CD4-positive, alpha-beta T cell treated with Interleukin-6 at 100 ng/mL for 8 hours (primary cell): Measurements from ENCODE around the gene ADGRD1.

Experiments used
- DNase-seq: peaks from one replicate; pipeline ENCODE4 v3.0.0-alpha.2; 2020; ENCODE audit warnings: mixed read lengths, low spot score

The ADGRD1 gene

DNA sequence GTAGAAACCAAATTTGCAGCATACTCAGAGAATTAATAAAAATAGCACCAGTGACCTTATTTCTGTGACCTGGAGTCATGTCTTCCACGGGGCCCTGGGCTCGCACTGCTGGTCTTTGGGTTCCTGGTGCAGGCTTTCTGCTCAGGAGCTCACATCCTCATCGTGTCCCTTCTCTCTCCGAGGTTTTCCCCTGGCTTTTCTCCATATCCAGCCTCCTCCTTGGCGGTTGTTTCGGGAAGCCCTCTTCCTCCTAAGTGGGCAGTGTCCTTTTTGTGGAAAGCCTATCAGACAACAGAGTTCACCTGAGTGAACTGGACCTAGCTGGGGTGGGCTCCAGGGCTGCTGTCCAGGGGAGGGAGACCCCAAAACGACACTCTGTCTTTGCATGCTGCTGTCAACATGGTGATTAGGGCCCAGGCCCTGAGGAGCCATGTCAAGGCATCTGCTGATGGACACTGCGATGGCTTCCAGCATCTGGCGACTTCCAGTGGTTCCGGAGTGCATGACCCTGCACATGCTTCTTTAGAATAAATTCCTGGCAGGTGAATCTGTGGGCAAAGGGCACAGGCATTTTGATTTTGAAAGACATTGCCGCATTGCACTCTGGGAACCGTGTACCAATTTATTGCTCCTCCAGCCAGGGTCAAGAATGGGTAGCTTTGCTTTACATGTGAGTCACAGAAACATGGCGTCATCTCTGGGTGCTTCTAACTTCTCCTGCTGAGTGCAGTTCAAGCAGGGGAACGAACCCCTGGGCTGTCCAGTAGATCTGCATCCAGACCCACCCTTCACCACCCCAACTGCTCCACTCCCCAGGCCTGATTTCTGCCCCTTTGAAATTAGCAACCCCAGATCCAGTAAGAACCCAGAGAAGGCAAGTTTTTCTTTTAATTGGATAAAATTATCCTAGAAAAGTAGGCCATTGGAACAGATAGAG, 136.8 kb downstream of the ADGRD1 start:
- no peak for DNase-seq

GRCh38 chr12:131091413-131091975, 137.8 kb downstream of the ADGRD1 start:
- no peak for DNase-seq

- no peak for DNase-seq
Measured at GRCh38 chr12:131091976-131092691, 138.4 kb downstream of the ADGRD1 start.

DNA sequence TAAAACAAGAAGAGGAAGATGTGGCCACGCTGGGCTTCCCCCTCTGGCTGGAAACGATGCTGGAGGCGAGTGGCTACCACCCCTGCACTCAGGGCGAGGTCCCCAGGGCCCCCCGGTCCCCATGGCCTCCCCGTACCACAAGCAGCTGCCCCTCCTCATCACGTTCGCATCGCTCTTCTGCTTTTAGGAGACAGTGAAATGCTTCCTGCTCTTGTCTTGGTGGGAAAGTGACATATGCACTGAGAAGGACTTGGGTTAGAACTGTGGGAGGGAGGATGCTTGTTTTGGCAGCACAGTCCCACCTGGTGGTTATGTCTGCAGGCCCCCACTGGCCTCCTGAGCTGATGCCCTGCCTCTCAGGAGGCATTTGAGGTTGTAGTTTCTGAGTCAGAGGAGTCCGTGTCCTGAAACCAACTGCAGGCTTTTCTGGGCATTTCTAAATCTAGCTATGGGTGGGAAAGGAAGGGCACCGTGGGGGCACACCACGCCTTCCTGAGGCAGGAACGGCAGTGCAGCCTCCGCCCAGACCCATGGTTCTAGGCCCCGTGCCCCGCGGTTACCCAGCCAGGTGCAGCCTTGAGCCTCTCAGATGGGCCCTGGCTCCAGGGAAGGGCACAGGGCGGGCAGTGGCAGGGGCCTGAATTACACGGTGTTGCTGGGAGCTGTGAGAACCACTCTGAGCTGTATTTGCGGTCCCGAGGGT, 139.3 kb downstream of the ADGRD1 start:
- DNase-seq, result no peak

GRCh38 chr12:131093604-131093955, 139.9 kb downstream of the ADGRD1 start:
- DNase-seq, result no peak

DNA sequence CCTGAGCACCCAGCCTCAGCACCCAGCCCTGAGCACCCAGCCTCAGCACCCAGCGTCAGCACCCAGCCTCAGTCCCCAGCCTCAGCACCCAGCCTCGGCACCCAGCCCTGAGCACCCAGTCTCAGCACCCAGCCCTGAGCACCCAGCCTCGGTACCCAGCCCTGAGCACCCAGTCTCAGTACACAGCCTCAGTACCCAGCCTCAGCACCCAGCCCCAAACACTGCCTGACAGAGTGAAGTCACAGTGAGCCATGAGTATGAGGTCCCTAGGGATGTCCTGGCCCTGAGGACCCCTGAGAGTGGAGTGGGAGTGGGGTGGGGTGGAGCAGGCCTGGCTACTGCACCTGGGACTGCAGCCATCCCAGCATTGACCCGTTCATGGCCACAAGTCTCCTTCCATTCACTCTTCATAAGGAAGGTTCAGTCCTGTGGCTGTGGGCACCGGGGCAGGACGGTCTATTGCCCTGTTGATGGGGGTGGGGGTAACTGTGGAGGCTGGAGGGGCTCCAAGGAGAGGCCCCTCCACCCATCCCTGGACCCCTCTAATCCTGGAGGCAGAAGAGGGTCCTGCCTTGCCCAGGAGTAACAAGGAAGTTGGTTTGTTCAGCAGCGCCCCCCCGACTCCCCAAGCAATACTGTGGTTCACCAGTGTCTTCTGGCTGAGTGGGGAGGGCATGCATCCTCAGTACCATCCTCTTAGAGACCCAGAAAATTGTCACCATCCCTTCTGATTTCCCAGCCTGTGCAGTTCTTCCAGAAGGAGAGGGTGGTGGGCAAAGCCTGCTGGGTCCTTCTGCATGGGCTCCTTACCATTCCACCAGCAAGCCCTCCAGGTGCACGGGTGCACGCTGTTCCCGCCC, 140.5 kb downstream of the ADGRD1 start:
- no peak for DNase-seq

- DNase-seq, result no peak
Measured at GRCh38 chr12:131094831-131095805, 141.4 kb downstream of the ADGRD1 start.

DNA sequence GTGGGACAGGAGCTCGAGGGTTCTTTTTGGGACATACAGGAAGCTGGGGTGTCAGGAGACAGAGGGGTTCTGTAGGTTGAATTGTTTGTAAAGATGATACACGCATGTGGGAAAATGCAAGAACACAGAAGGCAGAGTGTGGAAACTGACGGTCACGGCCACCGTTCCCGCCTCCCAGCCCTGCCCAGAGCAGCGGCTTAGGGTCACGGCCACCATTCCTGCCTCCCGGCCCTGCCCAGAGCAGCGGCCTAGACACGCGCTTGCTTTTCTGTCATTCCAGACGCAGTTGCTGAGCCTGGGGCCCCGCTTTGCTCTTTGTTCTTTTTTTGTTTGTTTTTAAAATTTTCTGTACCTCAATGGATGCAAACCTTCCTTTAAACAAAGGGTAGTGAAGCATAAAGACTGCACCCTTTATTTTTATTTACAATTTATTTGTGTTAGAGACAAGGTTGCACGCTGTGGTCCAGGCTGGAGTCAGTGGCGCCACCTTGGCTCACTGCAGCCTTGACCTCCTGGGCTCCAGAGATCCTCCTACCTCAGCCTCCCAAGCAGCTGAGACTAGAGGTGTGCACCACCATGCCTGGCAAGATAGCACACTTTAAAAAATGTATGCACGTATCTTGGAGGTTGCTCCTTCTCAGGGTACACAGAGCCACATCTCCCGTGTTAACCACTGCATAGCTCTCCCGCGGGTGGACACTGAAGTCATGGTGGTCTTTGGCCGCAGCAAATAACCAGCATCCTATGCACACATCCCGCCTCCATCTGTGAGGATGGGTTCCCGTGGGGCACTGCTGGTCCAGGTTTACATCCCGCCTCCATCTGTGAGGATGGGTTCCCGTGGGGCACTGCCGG, 142.3 kb downstream of the ADGRD1 start:
- DNase-seq, result no peak

DNA sequence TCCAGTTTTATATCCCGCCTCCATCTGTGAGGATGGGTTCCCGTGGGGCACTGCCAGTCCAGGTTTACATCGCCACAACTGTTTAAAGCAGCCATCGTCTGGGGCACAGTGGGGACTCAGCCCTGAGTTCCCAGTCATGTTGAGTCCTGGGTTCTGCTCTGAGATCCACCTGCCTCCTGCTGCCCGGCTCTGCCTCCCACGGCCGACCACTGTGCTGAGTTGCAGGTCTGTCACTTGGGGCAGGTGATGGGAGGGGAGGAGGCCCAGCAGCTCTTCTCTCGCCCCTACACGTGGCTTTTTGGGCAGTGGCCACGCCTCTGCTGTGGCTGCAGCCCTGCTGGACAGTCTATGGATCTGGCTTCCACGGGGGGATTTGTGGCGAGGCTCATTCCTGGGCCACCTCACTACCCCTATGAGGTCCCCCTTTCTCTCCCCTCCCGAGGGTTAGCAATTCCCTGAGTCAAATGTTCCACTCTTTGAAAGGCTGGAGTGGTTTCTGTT, 143.0 kb downstream of the ADGRD1 start:
- no peak for DNase-seq

GRCh38 chr12:131097202-131098177, 143.8 kb downstream of the ADGRD1 start:
- DNase-seq, result no peak

DNA sequence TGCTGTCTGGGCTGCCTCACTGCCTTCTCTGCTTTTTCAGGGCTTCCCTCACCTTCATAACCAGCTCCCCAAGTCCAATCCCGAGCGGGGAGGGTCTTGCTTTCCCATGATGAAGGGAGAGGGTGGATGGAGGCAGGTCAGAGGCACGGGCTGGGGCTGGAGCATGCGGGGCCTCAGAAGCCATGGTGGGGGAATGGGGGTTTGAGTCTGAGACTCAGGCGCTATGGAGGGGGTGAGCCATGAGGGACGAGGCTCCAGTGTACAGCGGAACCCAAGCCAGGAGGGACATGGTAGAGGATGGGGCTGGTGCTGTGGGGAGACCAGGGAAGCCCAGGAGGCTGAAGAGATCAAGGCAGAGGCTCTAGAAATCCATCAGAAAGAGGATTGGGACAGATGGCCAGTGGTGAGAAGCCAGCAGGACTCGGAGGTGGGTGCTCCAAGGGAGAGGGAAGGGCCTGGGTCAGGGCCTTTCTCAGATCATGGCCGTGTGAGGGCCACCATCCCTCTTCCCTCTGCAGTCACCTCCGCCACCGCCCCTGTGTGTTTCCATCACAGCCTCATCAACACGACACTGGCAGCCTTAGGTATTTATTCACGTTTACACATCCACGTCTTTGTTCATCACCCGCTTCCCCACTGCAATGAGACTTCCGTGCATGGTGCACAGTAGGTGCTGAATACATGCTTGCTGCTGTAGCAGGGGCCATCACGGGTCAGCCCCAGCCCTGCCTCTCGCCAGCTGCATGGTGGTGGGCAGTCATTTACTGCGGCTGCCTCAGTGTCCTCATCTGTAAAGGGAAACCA, 144.7 kb downstream of the ADGRD1 start:
- DNase-seq, result no peak

GRCh38 chr12:131100031-131100674, 146.4 kb downstream of the ADGRD1 start:
- no peak for DNase-seq

DNA sequence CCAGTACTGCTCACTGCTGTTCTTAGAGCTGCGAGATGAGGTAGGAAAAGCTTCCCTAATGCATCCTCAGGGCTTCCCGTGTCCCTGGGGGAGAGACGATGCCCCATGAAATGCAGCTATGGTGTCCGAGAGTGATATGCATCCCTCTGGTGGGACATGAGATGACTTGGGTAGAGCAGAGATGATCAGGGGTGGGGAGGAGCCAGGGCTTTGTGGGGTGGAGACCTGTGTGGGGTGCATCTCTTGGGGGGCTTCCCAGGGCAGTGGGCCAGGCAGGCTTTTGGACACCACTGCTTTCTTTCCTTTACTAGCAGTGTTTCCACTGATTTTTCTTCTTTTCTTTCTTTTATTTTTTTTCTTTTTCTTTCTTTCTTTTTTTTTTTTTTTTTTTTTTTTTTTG, 147.3 kb downstream of the ADGRD1 start:
- DNase-seq, result no peak

GRCh38 chr12:131101703-131102492, 148.2 kb downstream of the ADGRD1 start:
- no peak for DNase-seq

- no peak for DNase-seq
Measured at GRCh38 chr12:131102493-131102931, 148.8 kb downstream of the ADGRD1 start.
